Smooth muscle cell (in vitro differentiated cells): ENCODE results near the gene ALS2CL. TPM values are rescaled to one million over a fixed set of nuclear protein-coding genes. Genes with fewer than 3 reads are reported as not detected.

ENCODE experiments used
- DNase-seq: peaks from one replicate; lab custom pipeline; 2025; ENCODE audit not compliant: unreplicated experiment; lab: John Stamatoyannopoulos, UW
- H2AFZ ChIP-seq: fragments of 200-600 bp; sonication (generic); 2 replicates; pipeline ENCODE4 v1.6.0; 2016; ENCODE audit warnings: antibody characterized with exemption, low read depth, mild to moderate bottlenecking
- H3F3A ChIP-seq: fragments of 200-600 bp; sonication (generic); 2 replicates; pipeline ENCODE4 v1.6.0; 2017; ENCODE audit warnings: antibody characterized with exemption, low read depth
- H3K27ac ChIP-seq: fragments of 200-600 bp; sonication (generic); 2 replicates; pipeline ENCODE4 v1.5.1; 2016; ENCODE audit warnings: low read depth, mild to moderate bottlenecking
- H3K27me3 ChIP-seq: fragments of 200-600 bp; sonication (generic); 2 replicates; pipeline ENCODE4 v1.6.1; 2016; ENCODE audit warnings: low read depth, mild to moderate bottlenecking
- H3K36me3 ChIP-seq: fragments of 200-600 bp; sonication (generic); 2 replicates; pipeline ENCODE4 v1.5.1; 2016; ENCODE audit warnings: low read depth
- H3K4me1 ChIP-seq: fragments of 200-600 bp; sonication (generic); 2 replicates; pipeline ENCODE4 v1.5.1; 2016; ENCODE audit warnings: low read depth
- H3K4me2 ChIP-seq: fragments of 200-600 bp; sonication (generic); 2 replicates; pipeline ENCODE4 v1.6.0; 2016; ENCODE audit warnings: mild to moderate bottlenecking
- H3K4me3 ChIP-seq: fragments of 200-600 bp; sonication (generic); 2 replicates; pipeline ENCODE4 v1.5.1; 2016; ENCODE audit warnings: mild to moderate bottlenecking
- H3K79me2 ChIP-seq: fragments of 200-600 bp; sonication (generic); 2 replicates; pipeline ENCODE4 v1.6.0; 2016; ENCODE audit warnings: low read depth, mild to moderate bottlenecking
- H3K9ac ChIP-seq: fragments of 200-600 bp; sonication (generic); 2 replicates; pipeline ENCODE4 v1.6.0; 2016; ENCODE audit warnings: low read depth
- H3K9me3 ChIP-seq: fragments of 200-600 bp; sonication (generic); replicated peaks from 2 replicates; pipeline ENCODE4 v1.5.1; 2016; ENCODE audit warnings: low read depth
- H4K20me1 ChIP-seq: fragments of 200-600 bp; sonication (generic); 2 replicates; pipeline ENCODE4 v1.6.0; 2016; ENCODE audit warnings: low read depth
- CTCF ChIP-seq: fragments of 200-600 bp; sonication (generic); IDR thresholded peaks from 2 replicates; pipeline ENCODE4 v1.5.1; 2017; ENCODE audit warnings: borderline replicate concordance, mild to moderate bottlenecking, antibody characterized with exemption; ENCODE audit not compliant: insufficient read depth, poor library complexity, severe bottlenecking
- WGBS: methylation state at CpG from one replicate; pipeline ENCODE4 v1.1.7; 2016; ENCODE audit warnings: low lambda C conversion rate; 5-methylcytosine and 5-hydroxymethylcytosine counted together
- polyA plus RNA-seq: library from polyadenylated mRNA; unstranded; fragments of >200 nt; fragmentation: Nextera tagmentation; extraction: Ambion mirVana; gene quantifications from 2 replicates; pipeline ENCODE4 v1.2.1, GENCODE V29; 2016
- total RNA-seq: library from RNA; depleted of rRNA; stranded (reverse); fragments of >200 nt; gene quantifications from 2 replicates; pipeline ENCODE4 v1.2.3, GENCODE V29; 2014

Gene ALS2CL
- total and polyA plus RNA-seq, 2 experiments from 2014 or later: 8.5 to 9.4 TPM

DNA sequence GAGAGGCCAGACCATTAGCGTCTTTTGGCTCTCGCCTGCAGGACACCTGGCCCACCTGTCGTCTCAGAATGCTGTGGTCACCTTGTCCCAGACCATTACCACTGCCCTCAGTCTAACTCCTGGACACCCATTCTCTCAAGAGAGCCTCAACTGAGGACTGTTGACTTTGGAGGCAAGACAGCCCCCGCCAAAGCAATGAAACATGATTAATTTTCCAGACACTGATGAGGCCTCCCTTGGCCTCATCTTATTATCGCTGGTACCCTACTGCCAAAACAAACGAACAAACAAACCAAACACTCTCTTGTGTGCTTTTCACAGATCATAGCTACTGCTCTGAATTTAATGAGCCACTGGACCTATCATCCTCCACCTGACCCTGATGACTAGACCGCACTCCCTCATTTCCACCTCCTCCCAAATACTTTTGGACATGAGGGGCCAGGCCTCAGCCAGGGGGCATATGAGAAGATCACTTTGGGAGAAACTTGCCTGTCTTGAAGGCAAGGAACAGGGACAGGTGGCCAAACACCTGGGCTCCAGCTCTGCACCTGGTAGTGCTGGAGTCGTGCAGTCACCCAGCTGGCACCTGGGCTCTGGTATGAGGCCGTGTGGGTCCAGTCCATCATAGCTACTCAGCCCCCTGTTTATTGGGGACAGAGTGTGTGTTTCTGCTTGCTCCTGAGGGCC, 27.6 kb downstream of the ALS2CL start:
- 91% methylated on average over 9 of the region's 9 CpGs for WGBS
- Histone ChIP-seq H3K9me3 (no peaks in the 10 kb centered on the region), H3F3A (no peaks in the 10 kb centered on the region), H3K9ac (no peak overlapping the region), H3K4me3 (no peak overlapping the region), H3K27me3 (no peaks in the 10 kb centered on the region), H3K27ac (no peak overlapping the region), H2AFZ (no peak overlapping the region), H3K36me3 (no peaks in the 10 kb centered on the region), H4K20me1 (no peaks in the 10 kb centered on the region), H3K79me2 (no peaks in the 10 kb centered on the region), H3K4me2 (no peak overlapping the region), H3K4me1 (peaks cover 18% of the 10 kb centered on the region)
- DNase-seq: no peak
- no peak for TF ChIP-seq CTCF

DNA sequence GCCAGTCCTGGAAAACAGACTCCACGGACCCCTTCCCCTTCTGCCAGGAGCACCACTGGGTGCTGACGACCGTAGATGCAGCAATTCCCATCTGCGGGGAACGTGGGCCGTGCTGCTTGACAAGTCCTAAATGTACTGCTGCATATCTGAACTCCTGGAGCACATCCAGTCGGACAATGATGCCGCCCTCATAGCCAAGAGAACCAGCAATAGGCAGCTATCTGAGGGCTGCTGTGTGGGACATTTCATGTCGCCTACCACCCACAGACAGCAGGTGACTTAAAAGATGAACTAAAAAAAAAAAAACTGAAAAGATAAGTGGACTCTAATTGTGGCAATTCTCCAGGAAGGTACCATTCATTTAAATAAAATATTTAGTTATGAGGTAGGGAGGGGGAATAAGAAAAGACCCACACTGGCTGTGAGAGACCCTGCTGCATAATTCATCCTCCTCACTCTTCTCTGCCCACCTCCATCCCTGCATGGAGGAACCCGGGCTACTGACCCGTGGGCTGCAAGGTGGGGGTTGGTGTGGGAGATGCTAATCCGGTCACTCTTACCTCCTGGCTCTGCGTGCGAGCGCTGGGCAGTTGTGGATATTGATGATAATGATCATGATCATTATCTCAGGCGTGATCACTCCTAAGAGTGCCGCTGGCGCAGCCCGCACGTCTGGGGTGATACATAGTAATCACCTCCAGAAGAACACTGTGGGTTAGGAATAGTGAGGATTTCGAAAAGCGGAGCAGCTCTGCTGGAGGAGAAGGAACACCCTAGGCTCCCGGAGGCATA, 28.3 kb downstream of the ALS2CL start:
- H3K9ac ChIP-seq: no peak overlapping the region
- H3K4me2 ChIP-seq: no peak overlapping the region
- no peak for TF ChIP-seq CTCF
- no peaks in the 10 kb centered on the region for H3K79me2 ChIP-seq
- no peaks in the 10 kb centered on the region for H3K9me3 ChIP-seq
- DNase-seq: no peak
- no peak overlapping the region for H3K4me3 ChIP-seq
- H3K27ac ChIP-seq: no peak overlapping the region
- no peaks in the 10 kb centered on the region for H3F3A ChIP-seq
- WGBS: 75% methylated on average over 23 of the region's 23 CpGs
- no peaks in the 10 kb centered on the region for H4K20me1 ChIP-seq
- no peaks in the 10 kb centered on the region for H3K27me3 ChIP-seq
- H3K4me1 ChIP-seq: peaks cover 21% of the 10 kb centered on the region
- H2AFZ ChIP-seq: no peak overlapping the region
- no peaks in the 10 kb centered on the region for H3K36me3 ChIP-seq

DNA sequence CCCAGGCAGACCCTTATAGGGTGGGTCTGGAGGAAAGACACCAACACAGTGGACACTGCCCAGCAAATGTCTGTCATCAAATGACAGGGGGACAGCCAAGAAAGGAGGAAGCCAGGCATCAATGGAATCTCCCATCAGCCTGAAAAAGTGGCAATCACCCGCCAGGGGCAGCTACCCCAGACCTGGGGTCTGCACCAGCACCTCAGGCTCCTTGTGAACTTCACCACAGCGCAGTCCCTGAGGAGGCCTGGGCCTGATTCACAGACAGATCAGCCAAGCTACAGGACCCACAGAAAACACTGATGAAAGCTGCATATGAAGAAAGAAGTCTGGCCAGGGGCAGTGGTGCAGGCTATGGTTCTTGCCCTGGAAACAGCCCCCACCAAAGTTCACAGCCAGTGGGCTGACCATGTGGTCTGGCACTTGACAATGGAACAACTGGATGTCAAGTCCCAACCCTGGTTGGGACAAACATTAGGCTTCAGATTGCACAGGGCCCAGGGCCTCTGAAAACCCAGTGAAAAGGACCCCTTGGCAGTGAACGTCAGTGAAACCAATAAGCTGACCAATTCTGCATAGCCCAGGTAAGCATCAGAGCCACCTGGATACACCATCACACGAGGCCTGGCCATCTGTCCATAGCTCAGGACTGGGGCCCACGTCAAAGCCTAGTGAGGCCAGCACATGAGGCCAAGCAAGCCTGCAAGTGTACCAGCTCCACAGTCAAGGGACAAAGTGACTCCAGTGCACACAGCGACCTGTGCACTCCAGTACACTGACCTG, 29.1 kb downstream of the ALS2CL start:
- WGBS: 94% methylated on average over 6 of the region's 6 CpGs
- Histone ChIP-seq H3K27ac (no peak overlapping the region), H2AFZ (no peak overlapping the region), H3K9me3 (no peaks in the 10 kb centered on the region), H3K36me3 (no peaks in the 10 kb centered on the region), H3K79me2 (no peaks in the 10 kb centered on the region), H3K27me3 (no peaks in the 10 kb centered on the region), H3K4me1 (peaks cover 21% of the 10 kb centered on the region), H3K9ac (no peak overlapping the region), H3K4me3 (no peak overlapping the region), H4K20me1 (no peaks in the 10 kb centered on the region), H3F3A (no peaks in the 10 kb centered on the region), H3K4me2 (no peak overlapping the region)
- DNase-seq: no peak
- no peak for TF ChIP-seq CTCF
